Esophagus muscularis mucosa (tissue), 3 donors: ENCODE data around the gene RAB14.

Experiments used
- CTCF ChIP-seq, 3 experiments: fragments of 200-600 bp in 2 of 3; fragments of 450-650 bp in 1 of 3; sonication (generic) in 2 of 3; IDR thresholded peaks; one replicate each; pipeline ENCODE4 v1.5.1; 2017 to 2019; ENCODE audit warnings: antibody characterized with exemption in 3 of 3, mild to moderate bottlenecking in 2 of 3, moderate library complexity in 1 of 3
- EP300 ChIP-seq: sonication (generic); formaldehyde crosslinking; IDR thresholded peaks from one replicate; pipeline ENCODE4 v1.6.1; 2017; ENCODE audit warnings: antibody characterized with exemption

GRCh38 chr9:121206516-121207370 lies 5.1 kb upstream of the RAB14 start:
- no peak for TF ChIP-seq CTCF (IDR thresholded peaks at IDR 0.05)
- no peak for TF ChIP-seq EP300
